KOPT-K1 (cell line): Measurements from ENCODE around the gene GSTP1.
"Not testable (repeated sequence)": the region's sequence is repeated elsewhere in the genome, so short reads cannot be mapped to it uniquely, and the experiment has no call there.

Experiments
- H3K27ac ChIP-seq: fragments of 200-600 bp; sonication (generic); 2 replicates; pipeline ENCODE4 v1.5.1; 2016; ENCODE audit warnings: antibody characterized with exemption, mild to moderate bottlenecking, low read depth, low read length; ENCODE audit not compliant: poor library complexity, severe bottlenecking
- H3K36me3 ChIP-seq: fragments of 200-600 bp; sonication (generic); 2 replicates; pipeline ENCODE4 v1.5.1; 2017; ENCODE audit warnings: antibody characterized with exemption, mild to moderate bottlenecking, low read length, moderate library complexity; ENCODE audit not compliant: insufficient read depth
- H3K9me3 ChIP-seq: fragments of 200-600 bp; sonication (generic); 2 replicates; pipeline ENCODE4 v1.5.1; 2017; ENCODE audit warnings: antibody characterized with exemption, low read length, mild to moderate bottlenecking; ENCODE audit not compliant: insufficient read depth, poor library complexity, severe bottlenecking

Gene GSTP1

GRCh38 chr11:67583247-67584204 lies at the start of gene GSTP1:
Gene GSTP1 (plus strand): TSS chr11:67583812. CDS start chr11:67583844, 32 bp downstream.
- Histone ChIP-seq H3K9me3 (no peaks in the 10 kb centered on the region), H3K27ac (peak within 1 kb of the TSS; percentile 68), H3K36me3 (peaks cover 39% of the 10 kb centered on the region; the same call in 1 of the 2 replicates)

GRCh38 chr11:67534070-67534679 lies 49.4 kb upstream of the GSTP1 start:
- Histone ChIP-seq H3K9me3 (peaks cover 44% of the 10 kb centered on the region), H3K27ac (no peak overlapping the region), H3K36me3 (no peaks in the 10 kb centered on the region)

GRCh38 chr11:67535561-67535960 lies 48.1 kb upstream of the GSTP1 start:
- Histone ChIP-seq H3K27ac (no peak overlapping the region), H3K9me3 (peaks cover 44% of the 10 kb centered on the region), H3K36me3 (no peaks in the 10 kb centered on the region)

- Histone ChIP-seq H3K36me3 (no peaks in the 10 kb centered on the region), H3K27ac (no peak overlapping the region), H3K9me3 (peaks cover 32% of the 10 kb centered on the region)
Observed at GRCh38 chr11:67538306-67538705, 45.3 kb upstream of the GSTP1 start.

GRCh38 chr11:67538823-67539505 lies 44.6 kb upstream of the GSTP1 start:
- H3K36me3 ChIP-seq = no peaks in the 10 kb centered on the region
- H3K27ac ChIP-seq = no peak overlapping the region
- H3K9me3 ChIP-seq = peaks cover 26% of the 10 kb centered on the region

GRCh38 chr11:67539550-67539949 lies 44.1 kb upstream of the GSTP1 start:
- peaks cover 20% of the 10 kb centered on the region for H3K9me3 ChIP-seq
- no peaks in the 10 kb centered on the region for H3K36me3 ChIP-seq
- H3K27ac ChIP-seq = no peak overlapping the region

GRCh38 chr11:67541198-67541597 lies 42.4 kb upstream of the GSTP1 start:
- Histone ChIP-seq H3K36me3 (no peaks in the 10 kb centered on the region), H3K9me3 (peaks cover 6% of the 10 kb centered on the region), H3K27ac (no peak overlapping the region)

GRCh38 chr11:67542169-67542568 lies 41.4 kb upstream of the GSTP1 start:
- Histone ChIP-seq H3K9me3 (no peaks in the 10 kb centered on the region), H3K36me3 (no peaks in the 10 kb centered on the region), H3K27ac (no peak overlapping the region)

- Histone ChIP-seq H3K9me3 (no peaks in the 10 kb centered on the region), H3K36me3 (no peaks in the 10 kb centered on the region), H3K27ac (no peak overlapping the region)
Observed at GRCh38 chr11:67542971-67543370, 40.6 kb upstream of the GSTP1 start.

GRCh38 chr11:67543585-67543984 lies 40.0 kb upstream of the GSTP1 start:
- H3K9me3 ChIP-seq = no peaks in the 10 kb centered on the region
- H3K27ac ChIP-seq = no peak overlapping the region
- H3K36me3 ChIP-seq = no peaks in the 10 kb centered on the region

- Histone ChIP-seq H3K9me3 (no peaks in the 10 kb centered on the region), H3K36me3 (no peaks in the 10 kb centered on the region), H3K27ac (peak overlapping the region; percentile 22)
Observed at GRCh38 chr11:67544616-67545242, 38.9 kb upstream of the GSTP1 start.

- Histone ChIP-seq H3K9me3 (peaks cover 3% of the 10 kb centered on the region), H3K27ac (peak overlapping the region; percentile 22), H3K36me3 (no peaks in the 10 kb centered on the region)
Observed at GRCh38 chr11:67545280-67545679, 38.3 kb upstream of the GSTP1 start.

- H3K9me3 ChIP-seq = peaks cover 29% of the 10 kb centered on the region
- not testable (repeated sequence) for H3K27ac ChIP-seq, H3K36me3 ChIP-seq
Observed at GRCh38 chr11:67548112-67548511, 35.5 kb upstream of the GSTP1 start.

GRCh38 chr11:67548555-67549110 lies 35.0 kb upstream of the GSTP1 start:
- H3K36me3 ChIP-seq = no peaks in the 10 kb centered on the region
- H3K27ac ChIP-seq = no peak overlapping the region
- peaks cover 29% of the 10 kb centered on the region for H3K9me3 ChIP-seq
